Urinary bladder (tissue), 4 donors: ENCODE measurements around the gene POP5. TPM values are rescaled to one million over a fixed set of nuclear protein-coding genes. Genes with fewer than 3 reads are reported as not detected.

Source experiments
- DNase-seq: peaks from one replicate; pipeline ENCODE4 v3.0.0-alpha.2; 2015; ENCODE audit errors: extremely low spot score
- H3K27ac ChIP-seq: one replicate; pipeline ENCODE4 v1.5.1; 2013; ENCODE audit warnings: low read depth, mild to moderate bottlenecking, moderate library complexity
- H3K36me3 ChIP-seq: one replicate; pipeline ENCODE4 v1.6.1; 2013; ENCODE audit warnings: mild to moderate bottlenecking, moderate library complexity; ENCODE audit not compliant: insufficient read depth
- H3K4me1 ChIP-seq: one replicate; pipeline ENCODE4 v1.6.1; 2013; ENCODE audit warnings: mild to moderate bottlenecking, moderate library complexity; ENCODE audit not compliant: insufficient read depth
- H3K4me3 ChIP-seq: one replicate; pipeline ENCODE4 v1.5.1; 2013; ENCODE audit warnings: low read depth, low read length
- WGBS: extraction: QIAGEN DNeasy Blood & Tissue Kit; methylation state at CpG from one replicate; pipeline ENCODE4 v1.1.7; 2013; 5-methylcytosine and 5-hydroxymethylcytosine counted together
- polyA plus RNA-seq: library from polyadenylated mRNA; stranded (reverse); fragments of 200-250 nt; gene quantifications from one replicate; pipeline ENCODE4 v1.2.3, GENCODE V29; 2013
- total RNA-seq: library from RNA; depleted of rRNA; stranded (reverse); fragments of >200 nt; gene quantifications from one replicate; pipeline ENCODE4 v1.2.3, GENCODE V29; 2014
- donor health status: healthy with polysubstance abuse.
- donor health status: healthy.

Gene POP5
- total and polyA plus RNA-seq, 2 donors, result 25.4 to 38.9 TPM

GRCh38 chr12:120583478-120584030, 2.4 kb upstream of the POP5 start:
- WGBS, result 20% methylated on average over 20 of the region's 20 CpGs
- no peak overlapping the region for H3K27ac ChIP-seq
- DNase-seq, result no peak
- no peak overlapping the region for H3K4me3 ChIP-seq
- H3K36me3 ChIP-seq, result no peaks in the 10 kb centered on the region
- no peaks in the 10 kb centered on the region for H3K4me1 ChIP-seq

GRCh38 chr12:120581998-120582397, 796 bp upstream of the POP5 start:
- no peak overlapping the region for H3K27ac ChIP-seq
- H3K36me3 ChIP-seq, result no peaks in the 10 kb centered on the region
- no peak for DNase-seq
- H3K4me1 ChIP-seq, result no peaks in the 10 kb centered on the region
- WGBS, result 47% methylated on average over 9 of the region's 9 CpGs
- H3K4me3 ChIP-seq, result no peak overlapping the region

GRCh38 chr12:120579179-120579578, 2.0 kb downstream of the POP5 start:
- peaks cover 3% of the 10 kb centered on the region for H3K36me3 ChIP-seq
- H3K4me1 ChIP-seq, result no peaks in the 10 kb centered on the region
- H3K4me3 ChIP-seq, result no peak overlapping the region
- WGBS, result 60% methylated on average over 1 of the region's 1 CpG
- no peak for DNase-seq
- no peak overlapping the region for H3K27ac ChIP-seq

GRCh38 chr12:120574106-120574505, 7.1 kb downstream of the POP5 start:
- H3K36me3 ChIP-seq, result peaks cover 6% of the 10 kb centered on the region

GRCh38 chr12:120573560-120573959, 7.6 kb downstream of the POP5 start:
- Histone ChIP-seq H3K36me3 (peaks cover 6% of the 10 kb centered on the region), H3K27ac (no peak overlapping the region), H3K4me1 (no peaks in the 10 kb centered on the region), H3K4me3 (no peak overlapping the region)
- WGBS, result 73% methylated on average over 6 of the region's 6 CpGs
- DNase-seq, result no peak

More at GRCh38 chr12:120574106-120574505, 7.1 kb downstream of the POP5 start:
- H3K27ac ChIP-seq, result no peak overlapping the region
- DNase-seq, result no peak
- H3K4me3 ChIP-seq, result no peak overlapping the region
- WGBS, result 83% methylated on average over 2 of the region's 2 CpGs
- no peaks in the 10 kb centered on the region for H3K4me1 ChIP-seq

GRCh38 chr12:120571299-120571698, 9.9 kb downstream of the POP5 start:
- no peak for DNase-seq
- Histone ChIP-seq H3K4me3 (no peak overlapping the region), H3K4me1 (no peaks in the 10 kb centered on the region), H3K27ac (no peak overlapping the region), H3K36me3 (peaks cover 10% of the 10 kb centered on the region)
- 72% methylated on average over 5 of the region's 5 CpGs for WGBS

GRCh38 chr12:120563495-120563894, 17.7 kb downstream of the POP5 start:
- DNase-seq, result no peak
- Histone ChIP-seq H3K36me3 (peaks cover 6% of the 10 kb centered on the region), H3K4me1 (no peaks in the 10 kb centered on the region), H3K4me3 (no peak overlapping the region), H3K27ac (no peak overlapping the region)
- 90% methylated on average over 11 of the region's 11 CpGs for WGBS

GRCh38 chr12:120562906-120563305, 18.3 kb downstream of the POP5 start:
- no peak overlapping the region for H3K4me3 ChIP-seq
- 81% methylated on average over 8 of the region's 8 CpGs for WGBS
- no peak for DNase-seq
- H3K36me3 ChIP-seq, result peaks cover 6% of the 10 kb centered on the region
- no peaks in the 10 kb centered on the region for H3K4me1 ChIP-seq
- H3K27ac ChIP-seq, result no peak overlapping the region

- 94% methylated on average over 2 of the region's 2 CpGs for WGBS
- no peaks in the 10 kb centered on the region for H3K4me1 ChIP-seq
- H3K36me3 ChIP-seq, result peaks cover 12% of the 10 kb centered on the region
- DNase-seq, result no peak
- H3K27ac ChIP-seq, result no peak overlapping the region
- H3K4me3 ChIP-seq, result no peak overlapping the region
These were observed 23.6 kb downstream of the POP5 start for GRCh38 chr12:120557589-120557988.

- 82% methylated on average over 1 of the region's 1 CpG for WGBS
- Histone ChIP-seq H3K27ac (no peak overlapping the region), H3K36me3 (peaks cover 12% of the 10 kb centered on the region), H3K4me1 (no peaks in the 10 kb centered on the region), H3K4me3 (no peak overlapping the region)
- no peak for DNase-seq
These were observed 26.5 kb downstream of the POP5 start for GRCh38 chr12:120554678-120555077.

- DNase-seq, result no peak
- H3K4me3 ChIP-seq, result no peak overlapping the region
- 63% methylated on average over 3 of the region's 3 CpGs for WGBS
- H3K27ac ChIP-seq, result no peak overlapping the region
- H3K4me1 ChIP-seq, result peaks cover 2% of the 10 kb centered on the region
- peaks cover 2% of the 10 kb centered on the region for H3K36me3 ChIP-seq
These were observed 35.2 kb downstream of the POP5 start for GRCh38 chr12:120546050-120546386.

- Histone ChIP-seq H3K4me3 (no peak overlapping the region), H3K27ac (no peak overlapping the region), H3K4me1 (peaks cover 3% of the 10 kb centered on the region), H3K36me3 (peaks cover 2% of the 10 kb centered on the region)
- no peak for DNase-seq
- WGBS, result 84% methylated on average over 3 of the region's 3 CpGs
These were observed 36.5 kb downstream of the POP5 start for GRCh38 chr12:120544691-120545090.

- Histone ChIP-seq H3K27ac (no peak overlapping the region), H3K36me3 (peaks cover 2% of the 10 kb centered on the region), H3K4me1 (peaks cover 7% of the 10 kb centered on the region), H3K4me3 (no peak overlapping the region)
- WGBS, result 99% methylated on average over 5 of the region's 5 CpGs
- no peak for DNase-seq
These were observed 39.0 kb downstream of the POP5 start for GRCh38 chr12:120542166-120542565.

GRCh38 chr12:120540445-120540844, 40.8 kb downstream of the POP5 start:
- Histone ChIP-seq H3K4me3 (no peak overlapping the region), H3K36me3 (peaks cover 2% of the 10 kb centered on the region), H3K4me1 (peaks cover 10% of the 10 kb centered on the region), H3K27ac (no peak overlapping the region)
- no peak for DNase-seq
- 12% methylated on average over 3 of the region's 3 CpGs for WGBS

- Histone ChIP-seq H3K36me3 (peaks cover 2% of the 10 kb centered on the region), H3K27ac (no peak overlapping the region), H3K4me3 (no peak overlapping the region), H3K4me1 (peaks cover 10% of the 10 kb centered on the region)
- DNase-seq, result no peak
- WGBS, result 70% methylated on average over 1 of the region's 1 CpG
These were observed 41.9 kb downstream of the POP5 start for GRCh38 chr12:120539303-120539702.
